ENCODE measurements around the gene ANKS1B.
"Not testable (repeated sequence)": the region's sequence is repeated elsewhere in the genome, so short reads cannot be mapped to it uniquely, and the experiment has no call there.

Gene ANKS1B

DNA sequence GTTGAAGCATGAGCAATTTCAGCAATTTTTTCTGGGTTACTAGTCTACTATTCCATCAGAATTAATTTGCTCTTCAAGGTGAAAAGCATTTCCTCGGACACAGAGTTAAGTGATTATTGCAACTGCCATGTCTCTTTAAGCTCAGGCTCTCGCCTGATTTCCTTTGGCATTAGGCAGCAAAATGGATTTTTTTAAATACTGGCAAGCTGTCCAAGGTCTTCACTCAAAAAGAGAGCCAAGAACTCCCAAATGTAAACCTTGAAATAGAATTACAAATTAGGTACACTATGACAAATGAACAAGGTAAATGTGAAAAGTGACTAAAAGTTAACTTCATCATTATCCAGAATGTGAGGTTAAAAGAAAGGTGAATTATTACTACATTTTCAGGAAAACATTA is 225.3 kb downstream of the ANKS1B start:
- no peak for DNase-seq (ENCODE audit: low spot score)

- DNase-seq (ENCODE audit: low spot score) = no peak
Observed at GRCh38 chr12:99758997-99759396, 225.7 kb downstream of the ANKS1B start.

DNA sequence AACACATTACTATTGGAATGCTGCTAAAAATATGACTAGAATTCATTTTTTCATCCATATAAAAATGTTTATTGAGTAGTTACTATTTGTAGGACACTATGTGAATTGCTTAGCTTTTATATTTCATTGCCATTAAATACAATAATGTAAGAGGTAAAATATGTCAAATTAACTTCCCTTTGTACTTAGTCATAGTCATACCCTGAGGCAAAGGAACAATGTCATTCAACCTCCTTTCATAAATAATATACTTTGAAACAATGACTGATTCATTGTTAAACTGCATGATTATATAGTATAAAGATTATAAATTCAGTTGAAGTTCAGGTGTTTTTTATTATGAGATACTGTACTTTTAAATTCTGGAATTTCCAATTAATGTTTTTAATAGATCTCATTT is 232.0 kb downstream of the ANKS1B start:
- DNase-seq (ENCODE audit: low spot score) = no peak

DNA sequence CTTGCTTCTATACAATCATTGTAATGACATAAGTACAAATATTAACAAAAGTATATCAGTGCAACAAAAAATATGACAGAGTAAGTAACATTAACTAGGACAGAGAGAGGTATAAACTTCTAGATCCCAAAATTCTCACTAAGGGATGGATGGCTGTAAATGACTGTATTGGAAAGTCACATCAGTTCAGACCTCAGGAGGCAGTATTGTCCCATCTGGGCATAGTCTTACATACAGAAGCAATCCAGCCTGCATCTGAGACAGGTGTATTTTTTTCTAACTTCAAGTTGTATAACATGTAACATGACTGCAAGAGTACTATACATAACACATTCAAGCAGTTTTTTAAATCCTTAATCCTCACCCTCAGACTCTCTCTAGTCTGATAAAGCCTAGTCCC is 238.2 kb downstream of the ANKS1B start:
- DNase-seq (ENCODE audit: low spot score) = no peak

DNA sequence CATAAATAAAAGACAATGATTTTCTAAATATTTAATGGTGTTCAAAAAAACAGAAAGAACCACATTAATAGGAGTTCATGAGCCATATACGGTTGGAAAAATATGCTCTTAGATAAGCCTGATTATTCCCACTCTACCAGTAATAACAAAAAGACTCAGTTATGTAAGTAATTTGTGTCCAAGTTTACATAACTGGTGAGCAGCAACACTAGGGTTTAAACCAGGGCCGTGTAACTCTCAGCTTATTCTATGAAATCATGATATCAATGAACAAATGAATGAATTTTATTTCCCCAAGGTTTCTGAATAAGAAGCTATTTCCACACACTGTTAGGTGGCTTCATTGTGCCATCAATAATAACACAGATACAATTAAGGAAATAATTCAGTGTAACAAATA is 238.8 kb downstream of the ANKS1B start:
- DNase-seq (ENCODE audit: low spot score) = no peak

DNA sequence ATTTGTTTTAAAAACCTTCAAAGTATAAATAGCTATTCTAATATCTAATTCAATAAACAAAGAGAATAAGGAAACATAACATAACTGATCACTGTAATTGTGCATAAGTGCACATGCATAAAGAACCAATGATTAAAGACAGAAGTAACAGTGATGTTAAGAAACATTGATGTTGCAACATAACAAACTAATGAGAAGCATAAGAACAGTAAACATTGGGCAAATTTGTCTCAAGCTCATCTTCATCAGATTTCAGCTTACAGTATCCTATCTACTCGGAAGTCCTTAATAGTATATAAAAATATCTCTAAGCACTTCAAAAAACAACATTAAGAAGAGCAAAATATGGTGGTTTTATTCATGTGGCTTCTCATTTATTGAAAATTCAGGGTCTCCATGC is 239.6 kb downstream of the ANKS1B start:
- DNase-seq (ENCODE audit: low spot score) = no peak

DNA sequence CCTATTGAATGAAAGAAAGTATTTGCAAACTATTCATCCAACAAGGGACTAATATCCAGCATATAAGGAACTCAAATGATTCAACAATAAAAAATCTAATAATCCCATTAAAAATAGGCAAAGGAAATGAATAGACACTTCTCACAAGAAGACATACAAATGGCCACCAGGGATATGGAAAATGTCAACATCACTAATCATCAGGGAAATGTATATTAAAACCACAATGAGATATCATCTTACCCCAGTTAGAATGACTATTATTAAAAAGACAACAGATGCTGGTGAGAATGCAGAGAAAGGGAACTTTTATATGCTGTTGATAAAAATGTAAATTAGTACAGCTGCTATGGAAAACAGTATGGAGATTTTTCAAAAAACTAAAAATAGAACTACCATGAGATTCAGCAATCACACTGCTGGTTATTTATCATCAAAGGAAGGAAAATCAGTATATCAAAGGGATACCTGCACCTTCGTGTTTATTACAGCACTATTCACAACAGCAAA is 247.9 kb downstream of the ANKS1B start:
- DNase-seq (ENCODE audit: low spot score) = no peak

GRCh38 chr12:99732131-99732530 is 252.6 kb downstream of the ANKS1B start:
- DNase-seq (ENCODE audit: low spot score) = no peak

GRCh38 chr12:99722690-99723486 is 261.8 kb downstream of the ANKS1B start:
- DNase-seq (ENCODE audit: low spot score) = no peak

GRCh38 chr12:99721715-99722275 is 262.9 kb downstream of the ANKS1B start:
- DNase-seq (ENCODE audit: low spot score) = no peak

GRCh38 chr12:99720083-99720465 is 264.7 kb downstream of the ANKS1B start:
- not testable (repeated sequence) for DNase-seq (ENCODE audit: low spot score)

DNA sequence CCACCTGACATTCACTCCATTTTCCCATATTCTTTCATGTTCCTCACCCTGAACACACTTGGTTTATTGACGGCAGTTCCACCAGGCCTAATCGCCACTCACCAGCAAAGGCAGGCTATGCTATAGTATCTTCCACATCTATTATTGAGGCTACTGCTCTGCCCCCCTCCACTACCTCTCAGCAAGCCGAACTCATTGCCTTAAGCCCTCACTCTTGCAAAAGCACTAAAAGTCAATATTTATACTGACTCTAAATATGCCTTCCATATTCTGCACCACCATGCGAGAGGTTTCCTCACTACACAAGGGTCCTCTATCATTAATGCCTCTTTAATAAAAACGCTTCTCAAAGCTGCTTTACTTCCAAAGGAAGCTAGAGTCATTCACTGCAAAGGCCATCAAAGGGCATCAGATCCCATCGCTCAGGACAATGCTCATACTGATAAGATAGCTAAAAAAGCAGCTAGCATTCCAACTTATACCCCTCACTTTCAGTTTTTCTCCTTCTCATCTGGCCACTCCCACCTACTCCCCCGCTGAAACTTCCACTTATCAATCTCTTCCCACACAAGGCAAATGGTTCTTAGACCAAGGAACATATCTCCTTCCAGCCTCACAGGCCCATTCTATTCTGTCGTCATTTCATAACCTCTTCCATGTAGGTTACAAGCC is 265.2 kb downstream of the ANKS1B start:
- DNase-seq (ENCODE audit: low spot score) = not testable (repeated sequence)

DNA sequence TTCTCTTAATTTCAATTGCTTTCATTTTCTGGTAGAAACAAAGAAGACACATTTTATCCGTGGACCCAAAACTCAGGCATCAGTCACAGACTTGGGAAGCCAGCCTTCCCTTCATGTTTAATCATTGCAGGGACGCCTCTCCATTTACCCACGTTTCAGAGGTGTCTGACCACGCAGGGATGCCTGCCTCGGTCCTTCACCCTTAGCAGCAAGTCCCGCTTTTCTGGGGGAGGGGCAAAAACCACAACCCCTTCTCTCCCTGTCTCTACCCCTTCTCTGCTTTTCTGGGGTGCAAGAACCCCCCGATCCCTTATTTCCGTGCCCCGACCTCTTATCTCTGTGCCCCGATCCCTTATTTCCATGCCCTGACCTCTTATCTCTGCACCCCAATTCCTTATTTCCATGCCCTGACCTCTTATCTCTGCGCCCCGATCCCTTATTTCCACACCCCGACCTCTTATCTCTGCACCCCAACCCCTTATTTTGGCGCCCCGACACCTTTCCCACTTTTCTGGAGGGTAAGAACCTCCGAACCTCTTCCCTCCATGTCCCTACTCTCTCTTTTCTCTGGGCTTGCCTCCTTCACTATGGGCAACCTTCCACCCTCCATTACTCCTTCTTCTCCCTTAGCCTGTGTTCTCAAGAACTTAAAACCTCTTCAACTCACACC is 268.8 kb downstream of the ANKS1B start:
- DNase-seq (ENCODE audit: low spot score) = not testable (repeated sequence)

- not testable (repeated sequence) for DNase-seq (ENCODE audit: low spot score)
Observed at GRCh38 chr12:99714921-99715320, 269.8 kb downstream of the ANKS1B start.

GRCh38 chr12:99713946-99714520 is 270.7 kb downstream of the ANKS1B start:
- DNase-seq (ENCODE audit: low spot score) = no peak

GRCh38 chr12:99712281-99712680 is 272.5 kb downstream of the ANKS1B start:
- DNase-seq (ENCODE audit: low spot score) = no peak

DNA sequence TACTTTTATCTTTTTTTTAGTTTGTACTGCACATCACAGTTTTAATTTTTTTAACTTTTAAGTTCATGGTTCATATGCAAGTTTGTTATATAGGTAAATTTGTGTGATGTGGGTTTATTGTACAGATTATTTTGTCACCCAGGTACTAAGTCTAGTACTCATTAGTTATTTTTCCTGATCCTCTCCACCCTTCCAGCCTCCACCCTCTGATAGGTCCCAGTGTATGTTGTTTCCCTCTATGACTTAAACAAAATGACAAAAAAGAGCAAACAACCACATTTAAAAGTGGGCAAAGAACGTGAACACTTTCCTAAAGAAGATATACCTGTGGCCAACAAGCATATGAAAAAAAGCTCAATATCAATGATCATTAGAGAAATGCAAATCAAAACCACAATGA is 273.5 kb downstream of the ANKS1B start:
- DNase-seq (ENCODE audit: low spot score) = no peak

GRCh38 chr12:99709619-99710018 is 275.1 kb downstream of the ANKS1B start:
- DNase-seq (ENCODE audit: low spot score) = no peak

DNA sequence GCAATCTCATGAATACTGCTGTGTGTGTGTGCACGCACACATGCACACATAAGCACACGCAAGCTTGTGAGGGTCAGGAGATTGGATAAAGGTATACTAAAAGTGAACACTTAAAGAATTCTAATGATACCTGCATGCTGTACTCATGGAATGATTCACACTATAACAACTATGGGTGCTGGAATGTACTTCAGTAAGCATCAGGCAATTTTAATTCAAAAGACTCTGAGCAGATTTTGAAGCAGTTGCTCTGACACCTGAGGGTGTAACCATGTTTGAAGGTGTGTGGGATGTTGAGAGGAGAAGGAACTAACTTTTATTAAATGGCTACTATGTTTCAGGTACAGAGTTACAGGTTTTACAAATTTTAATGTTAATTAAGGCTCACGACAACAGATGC is 275.6 kb downstream of the ANKS1B start:
- DNase-seq (ENCODE audit: low spot score) = no peak

DNA sequence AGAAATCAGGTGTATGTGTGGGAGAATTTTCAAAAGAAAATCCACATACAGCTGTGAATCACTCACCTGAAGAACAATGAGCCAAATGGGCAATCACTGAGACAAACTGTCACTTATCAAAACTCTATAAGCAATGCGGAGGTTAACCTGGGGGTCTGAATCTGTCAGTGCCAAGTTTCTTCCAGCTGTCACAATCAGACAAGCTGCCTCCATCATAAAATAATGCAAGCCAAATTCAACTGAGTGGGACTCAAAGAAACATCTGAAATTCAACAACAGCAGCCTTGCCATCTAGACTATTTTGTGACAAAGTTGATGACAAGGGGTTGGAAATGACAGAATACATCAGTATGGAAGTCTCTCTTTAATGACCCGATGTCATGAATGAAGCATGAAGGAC is 276.9 kb downstream of the ANKS1B start:
- DNase-seq (ENCODE audit: low spot score) = no peak

DNA sequence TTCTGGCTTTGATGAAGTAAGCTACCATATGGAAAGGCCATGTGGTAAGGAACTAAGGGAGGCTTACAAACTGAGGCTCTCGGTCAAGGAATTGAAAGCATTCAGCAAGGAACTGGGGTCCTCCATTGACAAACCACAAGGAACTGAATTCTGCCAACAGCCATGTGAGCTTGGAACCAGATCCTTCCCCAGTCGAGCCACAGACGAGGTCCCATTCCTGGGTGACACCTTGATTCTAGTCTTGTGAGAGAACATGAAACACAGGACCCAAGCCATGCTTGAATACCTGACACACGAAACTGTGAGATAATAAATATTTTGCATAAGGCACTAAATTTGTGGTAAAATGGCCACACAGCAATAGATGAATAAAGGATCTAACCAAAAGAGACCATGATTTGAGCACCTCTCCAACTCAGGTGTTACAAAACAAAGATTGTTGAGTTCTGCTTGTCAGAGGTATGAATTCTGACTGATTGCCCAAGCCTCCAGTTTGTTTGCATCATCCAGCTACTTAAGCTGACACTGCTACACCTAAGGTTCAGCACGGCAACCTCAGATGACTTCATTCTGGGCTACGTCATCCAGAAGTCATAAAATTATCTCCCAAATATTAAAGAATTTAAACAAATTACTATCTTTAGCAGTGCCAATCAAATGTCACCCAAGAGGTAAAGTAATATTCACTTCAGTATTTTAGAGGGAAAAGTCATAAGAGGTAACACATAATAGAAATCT is 277.8 kb downstream of the ANKS1B start:
- DNase-seq (ENCODE audit: low spot score) = no peak

GRCh38 chr12:99704458-99704857 is 280.3 kb downstream of the ANKS1B start:
- no peak for DNase-seq (ENCODE audit: low spot score)

Measured in germinal center (tissue), 1 donor.